ENCODE data around the gene ZNRF3. TPM values are rescaled to one million over a fixed set of nuclear protein-coding genes. Genes with fewer than 3 reads are reported as not detected.
A peak's percentile ranks its signal among the peaks of the same experiment; 100 is the strongest.

ZNRF3 gene
- total and polyA plus RNA-seq, 2 donors, result 1.1 to 1.3 TPM

DNA sequence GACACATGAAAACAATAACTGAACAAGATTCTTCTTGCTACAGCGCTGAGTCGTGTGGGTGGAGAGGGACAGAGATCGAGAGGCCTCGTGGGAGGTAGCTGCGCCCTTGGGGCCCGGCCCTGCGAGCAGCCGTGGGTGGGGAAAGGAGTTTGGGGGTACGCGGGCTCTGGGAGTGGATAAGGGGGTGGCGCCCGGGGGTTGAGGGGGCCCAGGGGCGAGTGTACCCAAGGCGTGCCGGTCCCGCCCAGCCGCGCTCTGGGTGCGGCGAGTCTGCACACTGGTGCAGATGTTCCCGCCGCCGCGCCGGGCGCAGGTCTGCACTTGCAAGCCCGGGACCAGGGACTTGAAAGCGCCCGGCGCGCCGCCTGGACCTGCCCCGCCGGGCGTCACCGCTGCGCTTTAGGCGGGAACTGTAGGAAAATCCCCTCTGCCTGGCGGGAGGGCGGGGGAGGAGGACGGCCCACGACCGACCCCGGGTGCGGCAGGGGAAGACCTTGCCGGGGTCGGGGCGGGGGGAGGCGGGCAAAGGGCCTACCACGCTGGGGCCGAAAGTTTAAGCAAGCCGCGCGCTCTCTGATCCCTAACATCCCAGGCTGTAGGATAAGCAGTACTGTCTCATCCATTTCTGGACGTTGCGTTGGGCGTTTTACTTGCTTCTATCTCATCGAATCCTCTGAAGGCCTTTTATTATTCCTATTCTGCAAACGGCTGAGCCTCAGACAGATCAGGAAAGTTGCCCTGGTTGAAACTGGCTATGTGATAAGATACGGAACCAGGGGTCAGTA, 188.1 kb downstream of the ZNRF3 start:
- peaks cover 36 to 67% of the 10 kb centered on the region in 2 donors for H3K4me1 ChIP-seq (ENCODE audit: control insufficient read depth in 2 of 2, insufficient read depth in 2 of 2, low read length in 2 of 2)
- peaks cover 9 to 62% of the 10 kb centered on the region in 2 donors for H3K27me3 ChIP-seq (ENCODE audit: control insufficient read depth in 2 of 2, insufficient read depth in 1 of 2, low read length in 1 of 2)
- 3% methylated on average over 60 of the region's 60 CpGs for WGBS
- DNase-seq (ENCODE audit: low read depth in 6 of 9, low spot score in 9 of 9), result peak in 2 of 9 donors; percentile 53 to 65
- H3K4me3 ChIP-seq (ENCODE audit: low read length in 2 of 2), result peak overlapping the region; percentile 38 to 52
- H3K9me3 ChIP-seq (ENCODE audit: control insufficient read depth in 2 of 2, insufficient read depth in 1 of 2, low read length in 1 of 2), result peaks cover 0 to 4% of the 10 kb centered on the region in 2 donors
- peak overlapping the region; percentile 72 to 81 for H3K27ac ChIP-seq (ENCODE audit: low read depth in 1 of 2, low read length in 1 of 2)
- H3K36me3 ChIP-seq (ENCODE audit: control insufficient read depth in 2 of 2, insufficient read depth in 2 of 2, low read length in 1 of 2), result no peaks in the 10 kb centered on the region

DNA sequence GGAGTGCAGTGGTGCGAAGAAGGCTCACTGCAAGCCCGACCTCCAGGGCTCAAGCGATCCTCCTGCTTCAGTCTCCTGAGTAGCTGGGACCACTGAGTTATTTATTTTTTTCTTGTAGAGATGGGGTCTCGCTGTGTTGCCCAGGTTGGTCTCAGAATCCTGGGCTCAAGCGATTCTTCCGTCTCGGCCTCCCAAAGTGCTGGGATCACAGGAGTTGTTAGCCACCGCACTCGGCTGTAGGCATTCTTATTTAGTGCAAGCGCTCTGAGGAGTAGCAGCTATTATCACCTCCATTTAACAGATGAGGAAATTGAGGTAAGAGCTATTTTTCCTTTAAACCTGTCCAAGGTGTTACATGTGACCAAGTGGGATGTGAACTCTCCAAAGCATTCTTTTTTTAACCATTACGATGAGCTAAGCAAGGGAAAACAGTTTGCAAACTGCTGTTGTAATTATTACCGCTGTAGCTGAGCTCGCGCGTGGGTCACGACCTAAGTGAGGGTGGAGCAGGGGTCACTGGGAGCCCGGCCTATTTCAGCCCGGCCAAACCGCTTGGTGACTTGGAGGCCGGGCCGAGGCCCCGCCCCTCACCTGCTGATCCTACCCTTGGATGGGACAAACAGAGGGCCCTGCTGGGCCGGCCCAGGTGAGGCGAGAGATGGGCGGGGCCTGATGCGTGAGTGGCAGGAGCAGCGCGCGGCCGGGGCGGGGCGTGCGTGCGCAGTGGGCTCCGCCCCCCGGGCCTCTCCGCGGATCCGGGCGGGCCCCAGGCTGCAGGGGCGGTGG, 189.0 kb downstream of the ZNRF3 start:
- Histone ChIP-seq H3K4me1 (ENCODE audit: control insufficient read depth in 2 of 2, insufficient read depth in 2 of 2, low read length in 2 of 2) (peaks cover 36 to 70% of the 10 kb centered on the region in 2 donors), H3K27ac (ENCODE audit: low read depth in 1 of 2, low read length in 1 of 2) (peak overlapping the region; percentile 15 to 72), H3K4me3 (ENCODE audit: low read length in 2 of 2) (peak overlapping the region; percentile 38 to 93), H3K27me3 (ENCODE audit: control insufficient read depth in 2 of 2, insufficient read depth in 1 of 2, low read length in 1 of 2) (peaks cover 9 to 58% of the 10 kb centered on the region in 2 donors), H3K9me3 (ENCODE audit: control insufficient read depth in 2 of 2, insufficient read depth in 1 of 2, low read length in 1 of 2) (peaks cover 0 to 4% of the 10 kb centered on the region in 2 donors), H3K36me3 (ENCODE audit: control insufficient read depth in 2 of 2, insufficient read depth in 2 of 2, low read length in 1 of 2) (no peaks in the 10 kb centered on the region)
- peak in 8 of 9 donors; percentile 50 to 89 (median 76) for DNase-seq (ENCODE audit: low read depth in 6 of 9, low spot score in 9 of 9)
- WGBS, result 22% methylated on average over 41 of the region's 41 CpGs

DNA sequence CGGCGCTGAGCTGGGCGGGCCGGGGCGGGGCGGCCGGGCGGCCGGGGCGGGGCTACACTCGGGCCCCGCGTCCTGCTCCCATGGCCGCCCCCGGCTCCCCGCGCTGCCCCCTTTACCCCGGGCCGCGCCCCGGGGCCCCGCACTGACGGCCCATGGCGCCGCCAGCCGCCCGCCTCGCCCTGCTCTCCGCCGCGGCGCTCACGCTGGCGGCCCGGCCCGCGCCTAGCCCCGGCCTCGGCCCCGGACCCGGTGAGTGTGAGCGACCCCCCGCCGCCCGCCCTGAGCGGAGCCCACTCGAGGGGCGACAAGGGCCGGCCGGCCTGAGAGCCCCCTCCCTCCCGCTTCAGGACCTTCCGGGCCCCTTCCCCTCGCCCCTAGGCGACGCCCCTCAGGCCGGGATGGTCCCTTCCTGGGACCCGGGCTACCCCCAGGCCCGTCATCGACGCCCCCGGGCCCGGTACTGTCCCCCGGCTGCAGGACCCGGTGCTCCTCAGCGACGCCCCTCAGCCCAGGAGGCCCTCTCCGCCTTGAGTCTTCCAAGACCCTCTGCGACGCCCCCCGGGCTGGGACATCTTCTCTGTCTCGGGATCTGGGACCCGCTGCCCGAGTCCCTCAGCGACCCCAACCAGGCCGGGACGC, 189.7 kb downstream of the ZNRF3 start, which contains the start of gene KREMEN1:
Gene KREMEN1, plus strand, starts transcription at position 57 of the 639 bp plus-strand sequence. Its CDS starts 96 bp downstream, at position 153.
- no peak for DNase-seq (ENCODE audit: low read depth in 6 of 9, low spot score in 9 of 9)

DNA sequence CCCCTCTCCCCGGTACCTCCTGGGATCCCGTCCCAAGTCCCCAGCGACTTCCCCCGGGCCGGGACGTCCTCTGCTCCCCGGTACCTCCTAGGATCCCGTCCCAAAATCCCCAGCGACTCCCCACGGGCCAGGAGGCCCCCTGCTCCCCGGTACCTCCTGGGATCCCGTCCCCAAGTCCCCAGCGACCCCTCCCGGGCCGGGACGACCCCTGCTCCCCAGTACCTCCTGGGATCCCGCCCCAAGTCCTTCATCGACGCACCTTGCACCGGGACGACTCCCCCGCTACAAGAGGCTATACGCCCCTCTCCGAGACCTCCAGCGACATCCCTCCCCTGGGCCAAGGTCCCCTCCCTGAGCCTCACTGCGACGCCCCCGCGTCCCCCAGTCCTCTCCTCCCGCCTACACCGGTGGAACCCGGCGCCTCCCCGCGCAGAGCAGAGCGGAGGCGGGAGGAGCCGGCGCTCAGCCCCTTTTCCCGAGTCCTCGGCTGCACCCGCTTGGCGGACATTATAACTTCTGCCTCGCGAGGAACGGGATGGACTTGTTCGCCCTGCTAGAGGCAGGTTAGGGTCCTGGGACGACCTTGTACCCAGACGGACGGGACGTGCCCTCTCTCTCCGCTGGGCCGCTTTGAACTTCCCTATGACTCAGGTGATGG, 190.4 kb downstream of the ZNRF3 start:
- Histone ChIP-seq H3K4me3 (ENCODE audit: low read length in 2 of 2) (peak overlapping the region; percentile 79 to 93), H3K27me3 (ENCODE audit: control insufficient read depth in 2 of 2, insufficient read depth in 1 of 2, low read length in 1 of 2) (peaks cover 9 to 53% of the 10 kb centered on the region in 2 donors), H3K36me3 (ENCODE audit: control insufficient read depth in 2 of 2, insufficient read depth in 2 of 2, low read length in 1 of 2) (no peaks in the 10 kb centered on the region), H3K4me1 (ENCODE audit: control insufficient read depth in 2 of 2, insufficient read depth in 2 of 2, low read length in 2 of 2) (peaks cover 44 to 82% of the 10 kb centered on the region in 2 donors), H3K27ac (ENCODE audit: low read depth in 1 of 2, low read length in 1 of 2) (peak overlapping the region; percentile 58 to 61), H3K9me3 (ENCODE audit: control insufficient read depth in 2 of 2, insufficient read depth in 1 of 2, low read length in 1 of 2) (peaks cover 0 to 4% of the 10 kb centered on the region in 2 donors)
- WGBS, result 5% methylated on average over 53 of the region's 53 CpGs
- DNase-seq (ENCODE audit: low read depth in 6 of 9, low spot score in 9 of 9), result peak in 2 of 9 donors; percentile 38 to 57

More for the DNA sequence above, 189.7 kb downstream of the ZNRF3 start, which contains the start of gene KREMEN1:
- Histone ChIP-seq H3K27me3 (ENCODE audit: control insufficient read depth in 2 of 2, insufficient read depth in 1 of 2, low read length in 1 of 2) (peaks cover 9 to 53% of the 10 kb centered on the region in 2 donors), H3K4me1 (ENCODE audit: control insufficient read depth in 2 of 2, insufficient read depth in 2 of 2, low read length in 2 of 2) (peaks cover 40 to 77% of the 10 kb centered on the region in 2 donors), H3K36me3 (ENCODE audit: control insufficient read depth in 2 of 2, insufficient read depth in 2 of 2, low read length in 1 of 2) (no peaks in the 10 kb centered on the region), H3K27ac (ENCODE audit: low read depth in 1 of 2, low read length in 1 of 2) (peak within 1 kb of the TSS; percentile 72 to 80), H3K9me3 (ENCODE audit: control insufficient read depth in 2 of 2, insufficient read depth in 1 of 2, low read length in 1 of 2) (peaks cover 0 to 4% of the 10 kb centered on the region in 2 donors), H3K4me3 (ENCODE audit: low read length in 2 of 2) (peak within 1 kb of the TSS; percentile 79 to 93)
- 2% methylated on average over 74 of the region's 76 CpGs for WGBS

DNA sequence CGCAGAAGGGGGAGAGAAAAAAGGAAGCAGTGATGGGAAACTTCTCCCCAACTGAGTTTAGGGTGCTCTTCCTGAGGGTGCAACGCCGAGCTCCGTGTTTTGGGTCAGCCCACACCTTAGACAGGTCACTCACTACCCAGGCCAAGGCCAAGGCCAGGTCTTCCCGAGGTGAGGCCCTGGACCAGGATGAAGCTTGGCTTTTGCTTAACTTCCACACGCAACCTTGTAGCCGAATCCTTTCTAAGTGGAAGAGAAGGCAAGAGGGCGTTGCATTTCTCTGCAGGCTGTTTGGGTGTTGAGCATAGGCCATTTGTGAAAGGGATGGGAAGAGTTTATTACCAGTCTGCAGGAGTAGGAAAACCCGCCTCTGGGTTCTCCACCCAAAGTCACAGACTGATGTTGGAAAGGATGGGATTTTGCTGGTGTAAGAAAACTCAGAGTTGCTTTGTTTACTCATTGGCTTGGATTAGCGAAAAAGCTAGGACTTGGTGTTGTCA, 191.0 kb downstream of the ZNRF3 start:
- peak overlapping the region in 1 of 2 donors; percentile 61 for H3K27ac ChIP-seq (ENCODE audit: low read depth in 1 of 2, low read length in 1 of 2)
- peaks cover 48 to 83% of the 10 kb centered on the region in 2 donors for H3K4me1 ChIP-seq (ENCODE audit: control insufficient read depth in 2 of 2, insufficient read depth in 2 of 2, low read length in 2 of 2)
- 64% methylated on average over 10 of the region's 10 CpGs for WGBS
- H3K36me3 ChIP-seq (ENCODE audit: control insufficient read depth in 2 of 2, insufficient read depth in 2 of 2, low read length in 1 of 2), result no peaks in the 10 kb centered on the region
- H3K9me3 ChIP-seq (ENCODE audit: control insufficient read depth in 2 of 2, insufficient read depth in 1 of 2, low read length in 1 of 2), result peaks cover 0 to 4% of the 10 kb centered on the region in 2 donors
- H3K27me3 ChIP-seq (ENCODE audit: control insufficient read depth in 2 of 2, insufficient read depth in 1 of 2, low read length in 1 of 2), result peaks cover 9 to 48% of the 10 kb centered on the region in 2 donors
- peak overlapping the region; percentile 79 to 93 for H3K4me3 ChIP-seq (ENCODE audit: low read length in 2 of 2)
- DNase-seq (ENCODE audit: low read depth in 6 of 9, low spot score in 9 of 9), result no peak

DNA sequence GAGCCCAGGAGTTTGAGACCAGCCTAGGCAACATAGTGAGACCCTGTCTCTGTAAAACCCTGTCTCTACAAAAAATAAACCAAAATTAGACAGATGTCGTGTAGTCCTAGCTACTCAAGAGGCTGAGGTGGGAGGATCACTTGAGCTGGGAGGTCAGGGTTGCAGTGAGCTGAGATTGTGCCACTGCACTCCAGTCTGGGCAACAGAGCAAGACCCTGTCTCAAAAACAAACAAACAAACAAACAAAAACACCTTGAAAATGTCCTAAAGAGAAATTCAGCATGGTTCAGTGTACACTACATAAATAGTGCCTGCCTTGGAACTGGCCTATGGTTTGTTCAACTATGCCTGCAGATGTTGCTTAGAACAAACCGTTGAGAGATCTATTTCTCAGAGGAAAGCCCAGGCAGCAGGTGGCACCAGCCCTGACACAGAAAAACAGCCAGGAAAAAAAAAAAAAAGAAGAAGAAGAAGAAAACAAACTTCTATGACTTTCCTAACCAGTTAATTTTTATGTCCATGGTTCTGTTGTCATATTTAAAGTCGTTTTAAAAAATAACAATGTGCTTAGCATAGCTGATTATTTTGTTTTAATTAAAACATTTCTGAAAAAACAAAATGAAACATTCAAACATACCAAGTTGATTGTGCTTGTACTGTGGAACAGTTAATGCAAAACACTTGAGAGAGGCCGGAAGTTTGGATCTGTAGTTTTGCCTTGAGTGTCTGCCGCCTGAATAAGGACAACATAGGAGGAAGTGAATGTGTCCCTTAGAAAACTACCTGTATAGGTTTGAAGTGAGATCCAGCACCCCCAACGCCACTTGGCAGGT, 194.9 kb downstream of the ZNRF3 start:
- Histone ChIP-seq H3K9me3 (ENCODE audit: control insufficient read depth in 2 of 2, insufficient read depth in 1 of 2, low read length in 1 of 2) (peaks cover 0 to 2% of the 10 kb centered on the region in 2 donors), H3K27me3 (ENCODE audit: control insufficient read depth in 2 of 2, insufficient read depth in 1 of 2, low read length in 1 of 2) (peaks cover 0 to 19% of the 10 kb centered on the region in 2 donors), H3K4me1 (ENCODE audit: control insufficient read depth in 2 of 2, insufficient read depth in 2 of 2, low read length in 2 of 2) (peaks cover 46 to 72% of the 10 kb centered on the region in 2 donors), H3K4me3 (ENCODE audit: low read length in 2 of 2) (peak overlapping the region in 1 of 2 donors; percentile 15), H3K27ac (ENCODE audit: low read depth in 1 of 2, low read length in 1 of 2) (peak overlapping the region; percentile 81 to 97), H3K36me3 (ENCODE audit: control insufficient read depth in 2 of 2, insufficient read depth in 2 of 2, low read length in 1 of 2) (peaks cover 0 to 6% of the 10 kb centered on the region in 2 donors)
- DNase-seq (ENCODE audit: low read depth in 6 of 9, low spot score in 9 of 9), result peak in 2 of 9 donors; percentile 50 to 78
- WGBS, result 55% methylated on average over 6 of the region's 6 CpGs

DNA sequence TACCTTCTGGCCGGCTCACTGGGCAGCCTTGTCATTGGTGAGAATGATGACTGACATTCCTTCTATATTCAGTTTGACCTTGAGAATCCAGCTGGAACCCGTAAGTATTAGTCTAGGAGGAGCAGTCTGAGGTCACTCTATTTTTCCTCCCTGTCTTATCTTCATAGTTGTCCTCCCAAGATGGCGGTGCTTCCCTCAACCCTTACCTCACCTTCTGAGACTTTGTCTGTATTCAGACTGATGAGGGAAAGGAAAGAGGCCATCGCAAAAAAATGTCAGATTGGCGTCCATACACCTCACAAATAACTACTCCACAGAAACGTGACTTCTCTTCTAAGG, 195.5 kb downstream of the ZNRF3 start:
- WGBS, result 94% methylated on average over 6 of the region's 6 CpGs
- DNase-seq (ENCODE audit: low read depth in 6 of 9, low spot score in 9 of 9), result no peak
- H3K27me3 ChIP-seq (ENCODE audit: control insufficient read depth in 2 of 2, insufficient read depth in 1 of 2, low read length in 1 of 2), result peaks cover 0 to 13% of the 10 kb centered on the region in 2 donors
- H3K36me3 ChIP-seq (ENCODE audit: control insufficient read depth in 2 of 2, insufficient read depth in 2 of 2, low read length in 1 of 2), result peaks cover 0 to 6% of the 10 kb centered on the region in 2 donors
- peaks cover 46 to 67% of the 10 kb centered on the region in 2 donors for H3K4me1 ChIP-seq (ENCODE audit: control insufficient read depth in 2 of 2, insufficient read depth in 2 of 2, low read length in 2 of 2)
- no peak overlapping the region for H3K4me3 ChIP-seq (ENCODE audit: low read length in 2 of 2)
- peak overlapping the region; percentile 81 to 97 for H3K27ac ChIP-seq (ENCODE audit: low read depth in 1 of 2, low read length in 1 of 2)
- H3K9me3 ChIP-seq (ENCODE audit: control insufficient read depth in 2 of 2, insufficient read depth in 1 of 2, low read length in 1 of 2), result no peaks in the 10 kb centered on the region

Measured in thymus (tissue), 11 donors.